T-helper 2 cell (primary cell): ENCODE results near the gene DAGLA.

Experiments used
- DNase-seq, 5 experiments: peaks; one replicate each; pipeline versions ENCODE4 v3.0.0 to v3.0.0-alpha.2; 2012 to 2022

Gene DAGLA

DNA sequence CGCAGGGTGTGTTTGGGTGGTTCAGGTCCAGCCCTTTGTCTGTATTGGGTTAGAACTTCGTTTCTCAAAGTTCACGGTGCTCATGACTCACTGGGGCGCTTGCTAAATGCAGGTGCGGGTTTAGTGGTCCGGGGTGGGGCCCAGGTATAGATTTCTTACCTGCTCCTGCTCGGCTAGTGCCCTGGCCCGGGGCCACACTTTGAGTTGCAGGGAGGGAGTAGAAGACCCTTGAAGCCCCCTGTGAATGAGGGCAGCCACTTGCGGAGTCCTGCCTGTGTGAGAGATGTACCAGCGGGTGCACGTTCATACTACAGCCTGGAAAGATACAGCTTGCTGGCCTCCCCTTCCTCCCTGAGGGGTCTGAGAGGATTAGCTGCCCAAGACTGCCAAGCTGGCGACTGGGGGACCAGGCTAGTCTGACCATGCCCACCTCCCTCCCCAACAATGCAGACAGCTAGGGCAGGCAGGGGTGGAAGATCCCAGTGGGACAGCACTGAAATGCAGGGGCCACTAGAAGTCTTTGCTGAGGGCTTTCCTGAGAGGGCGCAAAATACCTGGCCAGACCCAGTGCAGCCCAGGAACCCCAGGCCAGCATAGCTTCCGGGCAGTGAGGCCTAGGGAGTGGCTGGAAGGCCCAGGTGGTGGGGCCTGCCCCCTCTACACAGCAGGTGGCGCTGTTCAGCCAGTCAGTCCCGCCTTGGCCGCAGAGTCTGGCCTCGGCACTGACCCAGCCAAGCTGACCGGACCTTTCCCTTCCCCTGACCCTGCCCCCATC, 67.2 kb downstream of the DAGLA start:
- DNase-seq, result peak in 2 of 5 experiments; percentile 8 to 29

DNA sequence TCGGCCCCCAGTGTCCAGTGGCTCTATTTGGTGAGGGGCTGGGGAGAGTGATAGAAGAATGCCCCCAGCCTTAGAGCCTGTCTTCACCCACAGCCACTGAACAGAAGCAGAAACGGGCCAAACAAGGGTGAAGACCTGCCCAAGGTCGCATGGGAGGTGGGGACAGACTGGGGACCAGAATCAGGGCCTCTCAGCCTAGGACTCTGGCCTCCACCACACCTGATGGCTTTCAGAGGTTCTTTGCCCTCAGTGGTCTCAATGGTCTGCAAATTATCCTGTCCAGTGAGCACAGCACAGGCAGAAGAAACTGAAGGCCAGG, 67.7 kb downstream of the DAGLA start:
- DNase-seq, result no peak

DNA sequence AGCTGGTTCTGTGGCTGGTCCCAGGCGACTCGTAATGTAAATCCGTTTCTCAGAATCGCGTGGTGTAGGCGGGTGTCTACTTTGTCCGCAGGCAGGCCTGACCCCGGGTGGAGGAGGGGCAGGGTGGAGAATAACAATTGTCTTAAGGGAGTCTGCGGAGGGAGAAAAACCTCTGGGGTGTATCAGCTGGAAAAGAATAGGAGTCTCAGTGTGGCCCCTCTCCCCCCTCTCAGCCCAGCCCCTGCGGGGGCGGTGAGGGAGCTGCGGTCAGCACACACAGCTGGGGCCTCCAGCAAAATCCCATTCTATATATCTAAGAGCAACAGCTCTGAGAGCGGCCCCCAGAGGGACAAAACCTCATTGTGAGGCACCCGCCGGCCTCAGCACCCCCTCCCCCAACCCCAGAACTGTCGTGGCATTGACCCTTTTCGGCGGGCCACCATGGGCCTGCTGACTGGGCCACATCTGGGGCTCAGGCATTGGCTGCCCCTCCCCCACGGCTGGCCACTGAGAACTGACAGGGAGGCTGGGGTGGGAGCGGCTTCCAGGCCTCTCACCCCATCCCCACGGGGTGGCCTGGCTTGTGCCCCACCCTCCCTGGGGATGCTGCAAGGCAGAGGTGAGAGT, 69.5 kb downstream of the DAGLA start:
- no peak for DNase-seq

DNA sequence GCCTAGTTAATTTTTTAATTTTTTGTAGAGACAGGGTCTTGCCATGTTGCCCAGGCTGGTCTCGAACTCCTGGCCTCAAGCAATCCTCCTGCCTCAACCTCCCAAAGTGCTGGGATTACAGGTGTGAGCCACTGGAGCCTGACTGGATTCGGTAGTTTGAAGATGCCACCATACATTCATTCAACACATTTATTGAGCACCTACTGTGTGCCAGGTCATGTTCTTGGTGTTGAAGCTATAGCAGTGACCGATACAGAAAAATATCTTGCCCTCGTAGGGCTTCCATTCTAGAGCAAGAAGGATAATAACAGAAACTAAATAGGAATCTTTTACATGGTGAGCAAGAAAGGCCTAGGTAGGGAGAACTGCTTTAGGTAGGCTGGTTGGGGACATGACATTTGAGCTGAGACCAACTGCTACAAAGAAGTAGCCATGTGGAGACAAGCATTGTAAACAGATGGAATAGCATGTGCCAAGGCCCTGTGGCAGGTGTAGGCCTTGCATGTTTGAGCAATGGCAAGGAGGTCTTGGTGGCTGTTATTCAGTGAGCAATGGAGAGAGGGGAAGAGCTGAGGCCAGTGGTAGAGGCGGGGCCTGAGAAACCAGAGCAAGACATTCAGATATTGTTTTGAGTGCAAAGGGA, 70.6 kb downstream of the DAGLA start:
- no peak for DNase-seq

DNA sequence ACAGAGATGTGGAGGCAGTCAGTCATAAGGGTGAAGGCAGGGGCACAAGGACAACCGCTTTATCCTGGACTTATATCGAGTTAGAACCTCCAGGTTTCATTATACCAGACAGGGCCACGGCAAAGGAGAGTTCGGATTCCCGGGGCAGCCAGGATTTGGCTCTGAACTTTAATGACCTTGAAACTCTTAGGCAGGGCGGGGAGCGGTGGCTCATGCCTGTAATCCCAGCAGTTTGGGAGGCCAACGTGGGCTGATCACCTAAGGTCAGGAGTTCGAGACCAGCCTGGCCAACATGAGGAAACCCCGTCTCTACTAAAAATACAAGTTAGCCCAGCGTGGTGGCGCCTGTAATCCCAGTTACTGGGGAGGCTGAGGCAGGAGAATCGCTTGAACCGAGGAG, 71.2 kb downstream of the DAGLA start:
- no peak for DNase-seq

DNA sequence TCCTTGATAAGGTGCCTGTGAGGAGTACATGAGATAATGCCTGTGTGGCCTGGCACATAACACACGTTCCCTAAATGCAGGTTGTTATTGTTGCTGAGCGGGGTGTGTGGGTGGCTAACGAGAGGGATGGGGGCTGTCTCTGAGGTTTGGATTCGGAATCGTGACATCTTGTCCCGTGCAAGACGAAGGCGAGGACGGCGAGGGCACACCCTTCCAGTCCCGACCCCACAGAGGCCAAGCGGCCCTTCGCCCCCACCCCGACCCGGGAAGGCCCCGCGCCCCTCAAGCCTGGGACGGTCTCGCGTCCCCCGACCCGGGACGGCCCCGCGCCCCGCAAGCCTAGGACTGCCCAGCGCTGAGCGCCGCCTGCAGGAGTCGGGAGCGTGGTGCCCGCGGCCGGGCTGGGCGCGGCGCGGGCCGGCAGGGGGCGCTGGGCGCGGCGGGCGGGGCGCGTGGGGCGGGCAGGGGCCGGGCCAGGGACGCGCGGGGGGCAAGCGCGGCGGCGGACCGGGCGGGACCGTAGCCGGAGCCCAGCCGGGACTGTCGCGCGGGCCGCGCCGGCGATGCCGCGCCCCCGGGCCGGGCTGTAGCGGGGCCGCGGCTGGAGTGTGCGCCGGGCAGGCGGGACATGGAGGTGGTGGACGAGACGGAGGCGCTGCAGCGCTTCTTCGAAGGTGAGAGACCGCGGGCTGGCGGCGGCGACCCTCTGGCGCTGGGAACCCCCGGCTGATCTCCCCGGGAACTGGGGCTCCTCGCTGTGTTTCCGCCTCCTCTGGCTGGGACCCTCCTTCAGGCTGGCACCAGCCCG, 72.1 kb downstream of the DAGLA start, which contains the start of gene MYRF:
TSS of gene MYRF (plus strand) at position 520 of the 808 bp plus-strand sequence. CDS start at position 629, 109 bp downstream.
- DNase-seq, result peak; percentile 45 to 59 (median 49)

DNA sequence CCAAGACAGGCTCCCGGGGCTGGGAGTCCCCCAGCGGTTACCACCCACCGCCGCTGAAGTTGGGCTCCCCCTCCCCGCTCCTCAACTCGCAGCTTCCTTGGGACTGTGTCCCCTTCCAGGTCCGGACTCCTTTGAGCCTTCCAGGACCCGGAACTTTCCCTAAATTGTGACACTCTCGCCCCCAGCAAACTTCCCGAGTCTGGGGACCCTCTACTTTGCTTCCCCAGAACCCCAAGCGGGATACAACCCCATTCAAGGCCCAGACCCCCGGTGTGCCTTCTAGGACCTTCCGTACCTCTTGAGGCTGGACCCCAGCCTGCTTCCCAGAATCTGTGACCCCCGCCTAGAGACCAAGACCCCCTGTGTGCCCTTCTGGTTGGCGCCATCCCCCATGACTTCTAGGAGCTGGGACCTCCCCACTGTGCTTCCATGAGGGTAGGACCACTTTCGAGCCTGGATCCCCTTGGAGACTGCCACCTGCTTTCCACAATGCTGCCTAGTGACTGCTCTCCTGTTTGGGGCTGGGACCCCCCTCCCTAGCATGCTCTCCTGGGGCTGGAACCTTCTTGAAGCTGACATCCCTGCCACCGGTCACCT, 72.8 kb downstream of the DAGLA start:
- no peak for DNase-seq

DNA sequence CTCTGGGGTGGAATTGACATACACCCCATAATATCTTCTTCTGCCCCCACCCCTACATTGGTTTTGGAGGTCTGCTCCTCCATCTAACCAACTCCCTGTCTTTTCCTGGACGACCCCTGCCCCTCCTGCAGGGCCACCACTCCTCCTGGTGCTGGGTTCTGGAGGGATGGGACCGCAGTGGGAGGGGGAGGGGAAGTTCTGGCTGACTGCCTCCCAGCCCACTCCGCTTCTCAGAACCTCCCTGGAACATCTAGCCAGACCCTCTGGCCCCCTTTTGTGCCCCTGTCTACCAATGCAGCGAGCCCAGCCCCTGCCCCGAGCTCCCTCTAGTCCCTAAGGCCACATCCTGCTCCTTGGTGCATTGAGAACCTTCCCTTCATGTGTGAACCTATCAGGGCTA, 73.5 kb downstream of the DAGLA start:
- DNase-seq, result no peak

DNA sequence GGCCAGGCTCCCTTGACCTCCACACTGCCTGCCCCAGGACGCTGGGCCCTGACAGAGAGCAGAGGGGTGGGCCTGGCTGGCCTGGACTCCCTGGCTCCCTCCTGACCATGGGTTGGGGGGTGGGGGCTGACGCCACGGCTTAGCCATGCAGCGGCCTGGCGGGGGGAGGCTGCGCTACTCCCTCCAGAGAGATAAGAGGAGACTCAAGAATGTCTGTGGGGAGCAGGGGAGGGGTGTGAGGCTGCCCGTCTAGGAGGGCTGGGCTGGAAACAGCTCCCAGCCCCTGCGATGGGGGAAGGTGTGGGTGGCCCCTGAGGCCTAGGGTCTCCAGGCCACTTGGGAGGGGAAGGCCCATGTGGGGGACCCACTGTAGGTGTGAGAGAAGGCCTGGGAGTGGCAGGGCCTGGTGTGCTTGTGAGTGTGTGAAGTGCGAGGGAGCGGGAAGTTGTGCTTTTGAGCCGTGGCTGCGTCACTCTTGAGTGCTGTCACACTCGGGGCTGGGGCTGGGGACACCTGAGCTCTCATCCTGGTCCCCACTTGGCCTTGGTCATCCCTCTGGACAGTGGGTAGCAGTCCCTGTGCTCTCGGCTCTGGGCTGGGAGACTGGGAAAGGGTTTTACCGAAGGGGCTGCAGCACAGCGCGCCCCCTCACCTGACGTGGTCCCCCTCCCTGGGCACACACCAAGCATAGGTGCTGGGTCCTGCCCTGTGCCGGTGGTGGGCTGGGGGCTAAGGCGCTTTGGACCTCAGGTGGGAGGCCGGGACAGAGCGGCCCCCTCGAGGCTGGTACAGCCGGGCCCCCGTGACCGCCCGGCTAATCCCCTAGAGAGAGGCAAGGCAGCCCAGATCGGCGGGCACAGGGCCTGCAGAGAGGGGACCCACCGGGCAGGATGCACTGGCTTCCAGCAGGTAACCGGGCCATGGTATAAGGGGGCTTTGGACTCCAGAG, 74.6 kb downstream of the DAGLA start:
- DNase-seq, result no peak

DNA sequence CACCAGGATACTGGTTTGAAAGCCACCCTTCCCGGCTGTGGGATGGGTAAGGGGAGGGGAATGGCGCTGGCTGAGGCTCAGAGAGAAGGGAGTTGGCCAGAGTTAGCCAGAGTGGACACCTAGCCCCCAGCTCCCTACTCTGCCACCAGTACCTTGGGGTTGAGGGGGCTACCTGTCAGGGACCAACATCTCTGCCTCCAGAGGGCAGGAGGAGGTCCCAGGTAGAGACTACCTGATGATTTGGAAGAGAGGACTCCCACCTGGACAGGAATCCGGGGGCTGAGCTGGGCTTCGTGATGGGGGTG, 75.9 kb downstream of the DAGLA start:
- no peak for DNase-seq

DNA sequence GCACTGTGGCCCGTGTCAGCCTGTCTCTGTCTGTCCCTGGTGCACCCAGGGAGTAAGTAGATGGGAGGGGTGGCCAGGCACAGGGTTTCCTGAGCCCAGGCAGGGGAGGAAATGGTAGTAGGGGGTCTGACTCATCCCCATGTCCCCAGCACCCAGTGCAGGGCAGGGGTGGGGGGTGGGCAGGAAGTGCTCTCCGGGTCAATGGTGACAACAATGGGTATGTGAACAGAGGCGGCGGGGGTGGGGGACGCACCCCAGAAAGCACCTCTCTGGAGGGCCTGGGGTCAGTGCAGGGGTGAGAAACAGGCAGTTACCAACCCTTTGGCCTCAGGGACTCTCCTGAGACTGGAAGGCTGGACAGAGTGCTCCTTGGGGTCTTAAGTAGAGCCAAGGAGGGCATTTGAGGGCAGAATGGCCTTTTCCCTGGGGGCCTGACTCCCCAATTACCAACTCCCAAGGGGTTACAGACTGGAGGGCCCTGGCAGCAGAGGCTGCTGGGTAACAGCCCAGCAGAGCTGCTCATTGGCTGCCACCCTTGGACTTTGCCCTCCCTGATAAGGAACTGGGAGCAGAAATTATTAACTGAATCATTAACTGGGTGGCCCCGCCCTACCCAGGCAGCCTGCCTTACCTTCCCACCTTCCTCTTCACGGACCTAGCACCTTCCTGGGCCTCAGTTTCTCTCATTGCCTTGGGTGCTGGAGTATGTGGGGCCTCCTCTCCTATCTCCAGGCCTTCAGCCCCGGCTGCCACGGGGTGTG, 76.4 kb downstream of the DAGLA start:
- peak in 1 of 5 experiments; percentile 26 for DNase-seq

DNA sequence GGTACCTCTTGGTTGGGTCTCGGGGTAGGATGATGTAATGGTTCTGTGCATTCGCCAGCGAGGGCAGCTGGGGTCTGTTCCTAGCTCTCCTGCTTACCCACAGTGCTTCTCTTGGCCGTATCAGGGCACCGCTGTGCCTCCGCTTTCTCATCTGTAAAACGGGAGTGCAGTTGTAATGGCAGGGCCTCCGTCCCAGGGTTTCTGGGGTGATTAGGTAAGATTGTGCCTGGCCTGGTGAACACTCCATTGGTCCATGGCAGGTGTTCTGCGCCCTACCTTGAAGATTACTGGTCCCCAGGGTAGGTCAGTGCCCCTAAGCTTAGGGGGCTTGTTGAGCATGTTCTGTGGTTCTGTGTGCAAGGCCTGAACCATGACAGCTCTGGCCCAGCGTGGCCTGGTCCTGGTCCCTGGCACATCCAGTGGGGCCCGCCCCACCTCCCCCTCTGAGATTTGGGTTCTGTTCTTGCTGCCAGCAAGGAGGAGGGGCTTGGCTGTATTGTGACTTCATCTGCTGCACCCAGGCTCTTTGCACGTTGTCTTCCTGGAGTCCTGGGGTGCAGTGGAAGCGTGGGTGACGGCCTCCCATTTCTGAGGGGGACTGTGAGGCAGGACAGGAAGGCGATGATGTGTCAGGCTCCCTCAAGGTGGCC, 77.1 kb downstream of the DAGLA start:
- no peak for DNase-seq

DNA sequence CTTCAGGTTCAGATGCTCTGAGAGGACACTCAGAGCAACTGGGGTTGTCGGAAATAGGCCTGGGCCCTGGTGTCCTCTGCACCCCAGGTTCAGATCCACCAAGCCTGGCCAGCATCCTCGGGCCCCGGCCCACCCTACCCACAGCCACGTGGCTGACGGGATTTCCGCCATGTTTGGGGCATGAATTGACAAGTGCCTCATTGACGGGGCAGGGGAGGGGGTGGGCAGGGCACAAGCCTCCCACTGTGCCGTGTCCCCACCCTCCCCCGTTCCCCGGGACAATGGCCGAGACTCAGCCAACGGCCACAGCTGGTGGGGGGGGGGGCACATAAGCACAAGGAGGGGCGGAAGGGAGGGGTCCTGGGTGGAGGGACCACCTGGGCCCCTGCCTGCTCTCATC, 80.8 kb downstream of the DAGLA start:
- DNase-seq, result no peak

DNA sequence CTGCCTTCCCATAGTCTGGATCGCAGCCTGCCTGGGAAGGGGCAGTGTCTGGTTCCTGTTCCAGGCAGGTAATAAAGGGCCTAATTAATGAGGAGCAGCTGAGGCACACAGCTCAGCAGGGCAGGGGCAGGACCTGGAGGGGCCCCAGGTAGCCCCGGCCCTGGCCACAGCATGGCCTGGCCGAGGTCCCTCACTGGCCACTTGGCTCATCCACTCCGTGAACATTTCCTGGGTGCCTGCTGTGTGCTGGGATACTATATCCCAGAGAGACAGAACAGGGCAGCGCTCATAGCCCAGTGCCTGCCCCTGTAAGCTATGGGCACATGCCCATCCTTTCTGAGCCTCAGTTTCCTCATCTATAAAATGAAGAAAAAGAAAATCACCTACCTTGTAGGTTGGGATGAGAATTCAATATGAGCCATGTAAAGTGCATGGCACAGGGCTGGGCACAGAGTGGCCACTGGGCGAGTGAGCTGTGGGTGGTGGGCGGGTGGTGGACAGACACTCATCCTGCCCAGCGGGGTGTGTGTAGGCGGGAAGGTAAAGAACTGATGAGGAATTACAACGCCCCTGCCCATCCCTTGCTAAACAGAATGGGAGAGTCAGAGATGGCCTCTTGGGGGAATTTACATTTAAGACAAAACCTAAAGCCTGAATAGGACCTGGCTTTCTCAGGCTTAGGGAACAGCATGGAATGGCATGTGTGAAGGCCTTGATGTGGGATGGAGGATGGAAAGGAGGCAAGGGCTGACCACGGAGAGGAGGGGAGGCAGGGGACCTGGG, 81.4 kb downstream of the DAGLA start:
- DNase-seq, result no peak

DNA sequence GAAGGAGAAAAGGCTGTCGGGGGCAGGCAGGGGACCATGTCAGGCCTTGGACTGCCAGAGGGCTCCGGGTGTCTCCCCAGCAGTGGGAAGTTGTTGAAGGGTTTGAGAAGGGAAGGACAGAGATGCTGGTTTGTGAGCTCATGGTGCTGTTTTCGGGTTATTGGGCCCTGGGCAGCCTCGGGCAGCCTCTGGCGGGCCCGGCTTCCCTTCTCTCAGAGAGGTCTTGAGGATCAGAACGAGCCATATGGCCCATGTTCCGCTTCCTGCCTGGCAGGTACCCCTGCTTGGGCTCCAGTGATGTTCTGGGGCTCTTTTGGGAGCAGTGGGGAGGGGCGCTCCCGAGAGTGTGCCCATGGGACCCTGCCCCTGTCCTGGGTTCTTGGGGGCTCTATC, 82.0 kb downstream of the DAGLA start:
- DNase-seq, result no peak

DNA sequence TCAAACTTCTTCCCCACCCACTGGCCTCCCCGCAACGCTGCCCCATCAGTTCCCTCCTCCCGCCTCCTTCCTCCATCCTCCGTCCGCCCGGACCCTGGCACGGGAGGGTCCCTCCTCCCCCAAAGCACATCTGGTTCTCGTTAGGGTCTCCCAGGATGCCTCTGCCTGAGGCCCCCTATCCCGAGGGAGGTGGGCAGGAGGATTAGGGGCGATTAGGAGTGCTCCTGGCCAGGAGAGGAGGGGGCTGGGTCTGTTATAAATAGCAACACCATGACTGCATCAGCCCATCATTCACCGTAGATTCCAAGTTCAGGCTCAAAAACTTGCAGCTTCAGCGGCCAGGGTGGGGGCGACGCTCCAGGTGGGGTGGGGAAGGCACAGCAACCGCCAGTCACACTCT, 82.6 kb downstream of the DAGLA start:
- no peak for DNase-seq

DNA sequence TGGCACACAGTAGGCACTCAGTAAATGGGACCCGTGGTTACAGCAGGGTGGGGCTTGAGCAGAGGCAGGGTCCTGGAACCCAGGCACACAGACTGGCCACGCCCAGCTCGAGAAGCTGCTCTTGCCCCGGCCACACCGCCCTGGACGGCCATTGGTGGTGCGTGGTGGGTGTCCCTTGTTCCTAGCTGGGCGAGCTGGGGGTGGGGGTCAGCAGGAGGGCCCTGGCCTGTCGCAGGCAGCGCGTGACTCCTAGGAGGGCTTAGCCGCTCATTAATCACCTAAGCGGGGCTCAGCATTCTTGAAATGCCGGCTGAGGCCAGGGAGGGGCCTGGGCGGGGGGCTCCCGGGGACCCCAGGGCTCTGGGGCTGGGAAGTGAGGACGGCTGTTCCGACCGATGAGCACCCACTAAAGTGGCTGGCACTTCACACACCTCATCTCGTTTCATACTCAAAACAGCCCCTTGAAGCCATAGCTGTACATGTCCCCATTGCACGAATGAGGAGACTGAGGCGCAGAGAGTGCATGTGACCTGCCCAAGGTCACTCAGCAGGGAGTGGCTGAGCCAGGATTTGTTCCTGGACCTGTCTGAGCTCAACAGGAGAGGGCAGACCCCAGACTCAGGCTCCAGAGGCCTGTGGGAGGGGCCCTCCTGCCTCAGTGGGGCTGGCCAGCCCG, 83.9 kb downstream of the DAGLA start:
- no peak for DNase-seq

DNA sequence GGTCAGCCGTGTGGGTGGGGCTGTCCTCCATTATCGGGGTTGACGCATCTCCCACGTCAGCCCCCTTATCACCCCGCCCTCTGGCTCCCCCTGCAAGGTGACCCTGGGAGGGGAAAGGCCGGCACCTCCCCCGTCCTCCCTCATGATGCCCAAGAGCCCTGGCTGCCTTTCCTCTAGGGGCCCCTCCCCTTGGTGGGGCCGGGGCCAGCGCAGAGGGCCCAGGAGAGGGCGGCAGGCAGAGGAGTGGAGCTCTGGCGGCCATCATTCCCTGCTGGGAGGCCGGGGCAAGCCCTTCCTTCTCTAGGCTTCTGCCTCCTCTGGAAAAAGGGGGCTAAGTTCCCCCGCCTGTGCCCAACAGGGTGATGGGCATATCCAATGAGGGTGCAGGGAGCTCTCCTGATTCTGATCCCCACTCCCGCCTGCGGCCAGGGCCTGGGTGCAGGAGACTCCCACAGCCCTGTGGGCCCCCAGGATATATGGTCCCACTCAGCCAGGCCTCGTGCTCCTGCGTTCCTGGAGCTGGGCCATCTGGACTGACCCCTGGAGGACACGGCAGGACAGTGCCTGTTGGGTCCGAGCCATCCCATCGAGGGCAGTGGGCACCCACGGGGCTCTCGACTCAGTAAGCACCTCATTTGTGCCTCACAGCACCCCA, 84.5 kb downstream of the DAGLA start:
- no peak for DNase-seq
